Activated CD4-positive, alpha-beta T cell treated with anti-CD3 and anti-CD28 coated beads, Interleukin-2, Interleukin-4, amounts not matched to agents 100 ng/mL and 50 ng/mL, durations not matched to agents 16 hours and 8 hours (primary cell): ENCODE measurements around the gene EPB41L4A.

ENCODE experiments used
- DNase-seq: peaks from one replicate; pipeline ENCODE4 v3.0.0-alpha.2; 2020; ENCODE audit warnings: low spot score

EPB41L4A gene

DNA sequence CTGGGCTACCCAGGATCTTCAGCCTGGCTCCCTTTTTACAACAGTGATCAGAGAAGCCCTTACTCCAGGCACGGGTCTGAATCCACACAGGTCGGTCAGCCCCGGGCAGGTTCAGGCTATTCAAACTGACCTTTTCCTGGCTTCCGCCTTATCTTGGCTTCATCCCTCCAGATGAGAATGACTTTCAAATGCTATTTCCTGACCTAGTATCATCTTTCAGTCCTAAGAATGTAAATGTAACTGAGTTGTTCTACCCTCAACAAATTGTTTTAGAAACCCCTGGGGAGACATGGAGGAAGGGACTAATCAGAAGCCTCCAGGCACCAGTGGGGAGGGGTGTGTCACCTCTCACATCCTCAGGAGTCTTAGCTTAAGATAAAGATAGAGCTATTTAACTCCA lies 213.2 kb downstream of the EPB41L4A start:
- DNase-seq: no peak

DNA sequence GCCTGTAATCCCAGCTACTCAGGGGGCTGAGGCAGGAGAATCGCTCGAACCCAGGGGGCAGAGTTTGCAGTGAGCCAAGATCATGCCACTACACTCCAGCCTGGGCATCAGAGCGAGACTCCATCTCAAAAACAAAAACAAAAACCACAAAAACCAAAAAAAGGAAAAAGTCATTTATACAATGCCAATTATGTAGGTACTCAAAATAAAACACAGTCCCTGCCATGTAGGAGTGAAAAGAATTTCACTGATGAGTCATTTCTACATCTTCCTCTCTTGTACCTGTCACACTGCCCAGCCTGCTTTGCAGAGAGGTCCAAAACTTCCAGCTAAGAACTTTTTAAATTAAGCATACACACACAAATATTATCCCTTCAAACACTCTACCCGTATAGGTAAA lies 215.8 kb downstream of the EPB41L4A start:
- no peak for DNase-seq

DNA sequence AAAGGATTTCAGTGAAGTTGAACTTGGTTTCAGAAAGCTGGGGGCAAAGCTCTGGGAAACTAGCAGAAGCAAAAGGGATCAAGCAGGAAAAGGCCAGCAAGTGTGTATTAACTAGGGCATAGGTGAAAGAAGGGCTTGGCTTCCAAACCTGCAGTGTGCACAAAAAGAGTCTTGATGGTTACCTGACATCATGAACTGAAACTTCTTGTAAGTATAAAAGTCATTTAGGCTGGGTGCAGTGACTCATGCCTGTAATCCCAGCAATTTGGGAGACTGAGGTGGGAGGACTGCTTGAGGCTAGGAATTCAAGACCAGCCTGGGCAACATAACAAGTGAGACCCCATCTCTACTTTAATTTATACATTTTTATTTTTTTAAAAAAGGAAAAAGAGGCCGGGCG lies 216.4 kb downstream of the EPB41L4A start:
- no peak for DNase-seq

DNA sequence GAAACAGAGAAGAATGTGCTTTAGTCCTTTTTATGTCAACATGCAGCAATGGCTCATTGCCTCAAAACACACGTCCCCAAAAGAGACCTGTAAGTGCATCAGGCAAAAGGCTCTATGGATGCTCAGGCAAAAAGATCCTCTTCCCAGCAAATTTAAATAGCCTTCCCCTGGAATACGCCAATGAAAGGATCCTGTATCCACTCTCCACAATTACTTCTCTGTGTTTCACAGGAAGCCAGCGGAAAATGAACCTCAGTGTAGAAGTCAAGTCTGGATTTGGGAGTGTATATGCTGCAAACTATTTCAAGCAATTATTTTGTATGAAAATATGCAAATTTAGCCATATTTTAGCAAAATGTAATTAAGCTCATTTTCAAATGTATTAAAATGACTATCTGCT lies 217.9 kb downstream of the EPB41L4A start:
- DNase-seq: no peak

DNA sequence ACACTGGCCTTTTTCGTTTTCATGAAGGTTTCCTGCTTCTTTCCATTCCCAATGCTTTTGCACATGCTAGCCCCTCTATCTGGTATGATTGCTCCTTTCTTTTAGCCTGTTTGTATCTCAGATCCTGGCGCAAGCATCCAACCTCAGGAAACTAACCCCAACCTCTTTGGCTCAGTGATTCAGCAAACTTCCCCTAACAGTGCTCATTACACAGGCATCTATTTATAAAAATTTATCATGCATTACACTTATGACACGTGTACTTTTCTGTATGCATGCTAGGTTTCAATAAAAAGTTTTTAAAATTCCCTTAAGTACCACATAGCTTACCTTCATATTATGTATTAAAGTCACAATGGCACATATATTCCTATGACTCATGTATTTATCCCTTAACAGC lies 218.9 kb downstream of the EPB41L4A start:
- DNase-seq: no peak

DNA sequence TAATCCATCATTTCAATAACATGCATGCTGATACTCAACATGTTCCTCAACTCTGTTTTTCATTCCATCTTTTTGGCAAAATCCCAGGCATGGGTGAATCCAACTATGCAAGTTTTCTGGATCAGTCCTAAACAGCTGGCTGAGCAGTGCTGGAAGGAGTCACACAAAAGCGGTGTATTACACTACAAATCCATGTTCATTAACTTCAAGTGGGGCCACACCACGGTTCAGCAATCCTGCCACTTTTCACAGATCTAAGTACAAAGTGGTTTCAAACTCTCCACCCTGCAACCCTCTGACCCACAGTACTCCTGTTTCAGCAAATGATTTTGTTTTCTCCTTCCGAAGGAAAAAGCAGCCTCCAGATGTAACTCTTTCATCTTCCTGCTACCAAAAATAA lies 222.5 kb downstream of the EPB41L4A start:
- DNase-seq: no peak

DNA sequence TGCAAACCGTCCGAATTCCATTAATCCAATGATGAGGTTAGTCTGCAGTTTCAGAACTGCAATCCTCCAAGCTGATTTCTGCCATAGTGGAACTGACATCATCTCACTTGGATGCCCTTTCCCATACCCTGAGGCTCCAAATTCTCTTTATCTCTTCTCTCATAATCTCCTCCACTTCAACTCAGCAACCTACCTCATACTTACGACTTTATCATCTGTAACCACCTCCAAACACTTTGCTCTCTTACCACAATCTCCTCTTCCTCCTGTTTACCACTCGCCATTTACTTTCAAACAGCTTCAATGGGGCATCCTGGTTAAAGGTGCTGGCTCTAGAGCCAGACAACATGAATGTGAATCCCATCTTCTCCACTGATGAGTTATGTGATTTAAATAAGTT lies 223.2 kb downstream of the EPB41L4A start:
- DNase-seq: no peak

DNA sequence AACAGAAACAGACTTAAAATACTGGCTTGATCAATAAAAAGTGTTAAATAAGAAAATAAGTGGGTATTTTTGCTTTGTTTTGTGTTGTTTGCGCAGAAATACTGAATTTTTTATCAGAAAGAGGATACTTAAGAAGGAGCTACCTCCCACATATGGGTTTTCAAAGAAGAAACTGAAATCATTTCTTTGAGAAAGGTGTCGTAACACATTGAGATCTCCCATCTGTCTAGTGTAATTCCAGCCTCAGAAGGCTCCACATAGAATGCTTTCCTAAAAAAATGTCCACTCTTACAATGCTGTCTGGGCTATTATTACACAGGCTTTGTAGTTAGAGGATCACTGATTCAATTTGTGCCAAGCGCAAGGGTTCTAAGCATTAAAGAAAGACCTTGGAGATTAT lies 226.2 kb downstream of the EPB41L4A start:
- DNase-seq: no peak

DNA sequence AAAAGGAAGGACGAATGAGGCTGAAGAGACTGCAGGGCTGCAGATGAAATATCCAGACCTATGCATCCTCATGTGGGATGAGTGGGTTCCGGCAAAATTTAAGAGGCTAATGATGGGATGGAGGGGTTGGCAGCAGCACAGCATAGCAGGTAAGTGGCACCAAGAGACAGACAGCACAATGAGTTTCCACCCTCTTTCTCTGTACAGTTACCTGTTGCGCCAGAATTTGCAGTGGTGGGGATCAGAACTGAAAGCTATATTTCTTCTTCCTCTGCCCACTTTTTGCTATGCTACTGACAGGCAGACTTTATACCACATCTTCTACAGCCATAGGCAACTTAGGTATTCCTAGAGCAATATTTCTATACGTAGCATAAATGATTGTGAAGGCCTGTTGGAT lies 227.0 kb downstream of the EPB41L4A start:
- DNase-seq: no peak

DNA sequence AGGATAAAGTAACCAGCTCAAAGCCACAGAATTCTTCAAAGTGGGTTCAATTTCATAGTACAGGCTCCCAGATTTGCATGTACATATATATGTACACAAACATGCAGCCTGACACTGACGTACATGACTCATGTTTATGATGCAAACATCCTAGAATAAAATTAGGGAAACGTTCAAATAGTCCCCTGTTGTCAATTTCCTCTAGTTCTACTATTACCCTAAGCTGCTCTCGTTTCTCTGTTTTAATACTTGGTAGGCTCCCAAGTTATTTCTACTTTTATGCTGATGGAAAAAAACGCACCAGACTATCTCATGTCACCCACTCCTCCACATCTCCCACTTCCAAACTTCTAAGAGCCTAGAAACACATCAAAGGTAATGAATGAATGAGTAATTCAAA lies 229.7 kb downstream of the EPB41L4A start:
- no peak for DNase-seq

DNA sequence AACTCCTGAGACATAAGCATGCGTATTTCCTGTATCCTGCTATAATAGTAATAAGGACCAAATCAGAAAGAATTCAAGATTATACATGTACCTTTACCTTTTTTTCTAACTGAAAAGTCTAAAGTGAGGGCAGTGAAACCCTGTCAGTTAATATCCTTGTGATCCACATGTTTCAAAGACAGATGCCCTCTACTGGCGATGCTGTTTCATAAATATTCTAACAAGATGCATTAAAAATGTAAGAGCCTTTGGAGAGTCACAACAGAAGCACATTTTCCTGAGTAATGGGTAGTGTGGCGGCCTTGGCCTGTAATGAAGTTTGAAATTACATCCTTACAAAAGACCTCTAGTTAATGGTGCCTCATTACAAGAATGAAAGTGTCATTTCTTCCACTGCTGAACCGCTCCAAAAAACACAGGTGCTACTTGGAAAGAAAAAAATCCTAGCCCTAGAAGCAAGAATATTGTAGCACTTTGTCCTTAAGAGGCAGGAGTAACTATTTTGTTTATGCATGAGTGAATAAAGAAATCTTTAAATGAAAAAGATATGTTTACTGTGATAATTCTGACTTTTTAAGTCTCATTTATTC lies 232.6 kb downstream of the EPB41L4A start:
- peak; percentile 26 for DNase-seq

DNA sequence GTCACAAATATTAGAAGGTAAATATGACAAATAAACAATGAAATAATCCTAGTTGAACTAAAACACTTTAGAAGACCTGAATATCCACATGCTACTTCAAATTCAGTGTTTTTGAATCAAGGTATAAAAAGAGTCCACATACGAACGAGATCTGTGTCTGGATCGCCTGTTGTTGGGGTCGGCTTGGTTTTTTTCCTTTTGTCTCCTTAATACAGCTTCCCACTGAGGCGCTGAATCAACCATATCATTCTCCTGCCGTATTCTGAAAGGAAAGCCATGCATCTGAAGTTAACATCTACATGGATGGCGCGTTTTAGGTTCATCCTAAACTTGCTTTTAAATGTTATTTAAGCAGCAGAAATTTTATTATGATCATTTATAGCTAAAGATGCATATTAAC lies 235.2 kb downstream of the EPB41L4A start:
- DNase-seq: no peak

DNA sequence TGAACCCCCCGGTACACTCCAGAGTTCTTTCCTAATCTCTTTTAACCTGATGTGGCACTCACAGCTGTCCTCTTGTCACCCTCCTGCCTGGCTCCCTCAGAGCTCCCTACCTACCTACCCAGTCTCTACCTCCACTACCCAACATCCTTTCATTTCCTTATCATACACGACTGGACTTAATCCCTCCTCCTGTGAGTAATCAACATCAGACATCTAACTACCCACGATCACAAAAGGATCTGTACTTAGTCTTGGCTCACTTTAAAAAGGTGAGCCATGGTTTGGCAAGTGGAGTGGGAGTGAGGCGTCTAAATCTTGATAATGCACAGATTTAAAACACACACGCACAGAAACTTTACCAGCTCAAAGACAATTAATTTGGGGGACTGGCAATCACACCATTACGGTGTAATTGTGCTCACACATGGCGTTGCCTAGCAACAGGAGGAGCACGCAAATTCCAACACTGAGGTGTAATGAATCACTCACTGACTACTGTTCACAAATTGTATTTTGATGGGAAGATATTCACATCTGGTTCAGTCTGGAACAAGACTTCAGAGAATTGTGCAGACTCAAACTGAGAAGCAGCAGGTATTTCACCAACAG lies 235.9 kb downstream of the EPB41L4A start:
- DNase-seq: no peak

DNA sequence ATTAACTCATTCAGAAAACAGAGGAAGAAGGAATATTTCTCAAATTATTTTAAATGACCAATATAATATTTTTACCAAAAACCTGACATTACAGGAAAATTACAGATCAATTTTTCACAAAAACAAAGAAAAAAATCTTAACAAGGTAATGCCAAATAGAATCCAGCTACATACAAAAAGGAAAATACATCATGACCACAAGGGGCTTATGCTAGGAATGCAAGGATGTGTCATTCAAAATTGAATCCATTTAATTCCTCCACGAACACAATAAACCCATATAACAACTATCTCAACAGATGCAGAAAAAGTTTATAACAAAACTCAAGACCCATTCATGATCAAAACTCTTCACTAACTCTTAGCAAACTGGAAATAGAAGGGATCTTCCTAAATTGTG lies 239.8 kb downstream of the EPB41L4A start:
- DNase-seq: no peak

DNA sequence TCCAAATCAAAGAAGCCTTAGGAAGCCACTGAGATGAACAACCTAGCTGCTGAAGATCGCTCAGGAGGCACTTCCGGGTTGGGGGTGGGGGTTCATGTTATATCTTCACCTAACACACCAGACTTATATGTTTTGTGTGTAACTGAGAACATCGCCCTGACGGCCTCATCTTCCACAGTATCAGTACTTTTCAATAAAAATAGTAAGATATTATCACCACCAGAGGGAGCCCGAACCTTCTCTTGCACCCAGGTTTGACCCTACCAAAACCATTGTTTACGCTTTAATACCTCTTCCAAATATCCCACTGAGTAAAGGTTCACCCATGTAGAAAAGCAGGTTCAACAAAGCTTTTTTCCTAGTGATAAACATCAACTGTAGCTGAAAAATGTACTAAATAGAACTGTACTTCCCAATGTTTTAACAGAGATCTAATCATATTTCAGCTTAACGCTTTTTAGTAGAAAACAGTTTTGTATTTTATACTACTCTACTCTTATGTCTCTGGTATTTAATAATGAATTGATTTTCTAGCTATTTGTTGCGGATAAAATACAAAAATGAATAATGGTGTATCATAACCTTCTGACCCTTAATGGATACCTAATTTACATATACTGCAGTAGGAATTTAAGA lies 244.0 kb downstream of the EPB41L4A start:
- DNase-seq: peak; percentile 56

DNA sequence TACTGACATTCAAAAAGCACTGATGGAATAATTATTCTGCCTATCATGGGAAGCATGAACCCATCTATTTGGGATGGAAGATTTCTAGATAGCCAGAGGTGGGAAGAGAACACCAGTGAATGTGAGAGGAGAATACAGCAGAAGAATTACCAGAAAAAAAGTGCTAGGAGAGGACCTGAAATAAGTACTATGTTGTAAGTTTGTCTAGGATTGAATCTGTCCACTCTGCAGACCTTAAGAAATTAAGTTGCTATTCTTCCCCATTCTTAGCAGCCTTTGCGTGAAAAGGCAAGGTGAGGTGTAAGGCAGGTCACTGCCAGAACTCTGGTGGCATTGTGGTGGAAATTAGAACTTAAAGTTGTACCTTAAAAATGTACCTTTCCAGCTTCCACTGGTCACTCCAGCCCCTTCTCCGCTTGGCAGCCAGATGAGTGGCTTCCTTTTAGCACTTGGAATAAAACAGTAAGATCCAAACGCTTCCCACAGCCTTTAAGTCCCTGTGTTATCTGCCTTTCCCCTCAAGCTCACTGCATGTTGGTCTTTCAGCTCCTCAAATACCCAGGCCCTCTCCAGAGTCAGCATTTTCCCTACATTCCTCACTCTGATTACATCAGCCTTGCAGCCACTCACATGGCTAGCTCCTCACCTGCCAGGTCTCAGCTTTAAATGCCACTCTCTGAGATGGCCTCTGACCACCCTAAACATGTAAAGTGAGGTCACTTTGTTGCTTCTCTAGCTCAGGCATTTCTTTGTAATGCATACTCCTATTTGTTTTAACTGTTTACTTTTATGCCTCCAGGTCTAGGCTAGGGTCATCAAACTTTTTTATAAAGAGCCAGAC lies 253.0 kb downstream of the EPB41L4A start:
- no peak for DNase-seq

DNA sequence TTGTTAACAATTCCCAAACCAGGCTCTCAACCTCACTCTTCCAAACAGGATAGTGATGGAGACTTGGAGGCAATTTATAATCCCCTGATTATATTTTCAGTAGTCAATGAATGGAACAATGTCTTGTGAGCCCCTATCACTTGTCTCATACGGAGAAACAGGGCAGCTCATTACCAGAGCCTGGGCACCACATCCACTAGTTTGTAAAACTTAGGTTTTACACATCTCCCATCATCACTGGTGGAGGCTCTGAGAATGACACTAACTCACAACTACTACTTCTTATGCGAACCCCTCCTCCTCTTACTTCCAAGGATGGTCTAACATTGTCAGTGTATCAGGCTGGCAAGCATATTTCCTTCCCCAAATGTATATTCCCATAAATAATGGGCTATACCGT lies 253.7 kb downstream of the EPB41L4A start:
- no peak for DNase-seq

DNA sequence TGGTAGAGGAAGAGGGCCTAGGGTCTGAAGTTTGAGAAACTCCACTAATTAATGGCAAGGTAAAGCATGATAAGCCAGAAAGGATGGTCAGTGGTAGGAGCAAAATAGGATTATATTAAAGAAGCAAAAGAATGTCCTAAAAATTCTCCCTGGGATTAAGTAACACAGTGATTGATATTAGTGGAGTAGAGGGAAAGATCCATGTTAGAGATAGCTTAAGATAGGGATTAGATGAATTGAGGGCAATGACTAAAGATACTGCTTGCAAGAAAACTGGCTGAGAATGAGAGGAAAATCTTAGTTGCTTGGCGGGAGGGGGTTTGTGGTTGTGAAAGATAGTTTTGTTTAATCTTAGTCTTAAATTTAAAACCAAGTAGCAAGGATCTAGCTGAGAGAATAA lies 255.6 kb downstream of the EPB41L4A start:
- DNase-seq: no peak

DNA sequence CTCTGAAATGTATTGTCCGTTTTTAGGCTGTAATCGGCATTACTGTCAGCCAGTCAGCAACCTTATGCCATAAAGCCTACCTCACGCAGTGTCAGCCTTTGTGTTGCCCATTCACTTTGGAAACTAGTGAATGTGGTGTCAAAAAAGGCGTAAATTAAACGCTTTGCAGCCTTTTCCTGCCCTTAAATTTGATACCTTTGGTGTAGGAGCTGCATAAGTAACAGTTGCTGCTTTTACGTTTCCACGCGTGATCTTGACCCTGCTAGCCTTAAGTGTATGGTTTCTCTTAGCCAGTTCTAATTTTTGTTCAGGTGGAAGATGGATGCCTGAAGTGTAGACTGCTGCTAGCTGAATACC lies 257.7 kb downstream of the EPB41L4A start:
- no peak for DNase-seq

DNA sequence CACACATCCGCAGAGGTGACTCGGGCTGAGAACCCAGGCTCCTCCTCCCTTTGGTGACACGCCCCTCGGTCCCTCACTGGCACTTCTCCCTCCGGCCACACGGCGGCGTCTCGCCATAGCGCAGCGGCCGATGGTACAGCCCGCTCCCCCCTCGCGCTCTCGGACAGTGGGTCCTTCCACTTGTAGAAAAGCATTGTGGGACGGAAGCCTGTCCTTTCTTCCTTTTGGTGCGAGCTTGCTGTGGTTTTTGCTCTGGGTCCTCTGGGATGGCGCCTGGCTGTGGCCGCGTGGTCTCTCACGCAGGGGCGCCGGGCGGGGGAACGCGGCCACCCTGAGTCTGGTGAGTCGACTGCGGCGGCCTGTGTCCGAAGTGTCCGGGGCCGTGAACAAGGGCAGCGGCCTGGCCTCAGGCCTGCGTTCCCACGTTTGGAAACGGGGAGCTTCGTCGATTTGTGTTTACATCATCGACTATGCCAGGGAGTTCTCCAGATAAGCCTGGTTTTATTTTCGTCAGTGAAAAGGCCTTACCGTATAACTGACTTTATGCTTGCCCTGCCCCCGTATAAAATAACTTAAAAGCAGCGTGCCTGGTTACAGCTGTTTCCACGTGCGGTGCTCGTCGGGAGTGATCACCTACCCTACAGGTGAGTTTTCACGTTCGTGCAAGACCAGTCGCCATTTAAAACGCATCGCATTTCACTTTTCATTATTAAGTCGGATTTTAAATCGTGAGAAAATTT lies 258.3 kb downstream of the EPB41L4A start:
- peak; percentile 93 for DNase-seq

DNA sequence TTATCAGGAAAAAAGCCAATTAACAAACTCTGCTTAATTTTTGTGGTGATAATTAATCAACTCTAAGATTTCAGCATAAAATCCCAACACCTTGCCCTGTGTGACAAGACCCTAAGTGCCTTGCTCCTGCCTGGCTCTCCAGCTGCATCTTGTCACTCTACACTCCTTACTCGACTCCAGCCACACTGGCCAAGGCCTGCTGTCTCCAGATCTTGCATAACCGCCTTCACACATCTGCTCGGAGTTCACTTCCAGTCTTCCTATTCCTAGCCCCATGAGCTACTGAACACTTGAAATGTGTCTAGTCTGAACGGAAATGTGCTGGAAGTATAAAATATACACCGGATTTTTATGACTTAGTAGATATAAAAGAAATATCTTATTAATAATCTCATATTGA lies 259.6 kb downstream of the EPB41L4A start:
- DNase-seq: no peak

DNA sequence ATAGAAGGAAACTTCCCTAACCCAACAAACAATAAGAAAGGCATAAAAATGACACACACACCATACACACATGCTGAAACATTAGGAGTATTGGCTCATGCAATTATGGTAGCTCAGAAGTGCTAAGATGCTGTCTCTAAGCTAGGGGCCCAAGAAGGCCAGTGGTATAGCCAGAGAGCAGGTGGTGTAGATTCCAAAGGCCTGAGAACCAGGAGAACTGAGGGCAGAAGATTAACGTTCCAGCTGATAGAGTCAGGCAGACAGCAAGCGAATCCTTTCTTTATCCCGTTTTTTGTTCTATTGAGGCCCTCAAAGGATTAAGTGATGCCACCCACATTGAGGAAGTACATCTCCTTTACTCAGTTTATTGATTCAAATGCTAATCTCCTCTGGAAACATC lies 262.9 kb downstream of the EPB41L4A start:
- no peak for DNase-seq
